Uterus (tissue), 2 donors: ENCODE results near the gene IQSEC1.

Source experiments
- POLR2A ChIP-seq, 2 donors: fragments of 450-650 bp; IDR thresholded peaks; one replicate each; pipeline ENCODE4 v1.6.1; 2016; ENCODE audit warnings: antibody characterized with exemption in 2 of 2, mild to moderate bottlenecking in 1 of 2, moderate library complexity in 1 of 2
- TF ChIP-seq, protein P1 (sequence below), 4 experiments: fragments of 200-600 bp in 2 of 4; fragments of 450-650 bp in 2 of 4; sonication (generic) in 2 of 4; IDR thresholded peaks; one replicate each; pipeline ENCODE4 v1.5.1; 2016 to 2019; ENCODE audit warnings: antibody characterized with exemption in 4 of 4, mild to moderate bottlenecking in 2 of 4, moderate library complexity in 1 of 4

DNA sequence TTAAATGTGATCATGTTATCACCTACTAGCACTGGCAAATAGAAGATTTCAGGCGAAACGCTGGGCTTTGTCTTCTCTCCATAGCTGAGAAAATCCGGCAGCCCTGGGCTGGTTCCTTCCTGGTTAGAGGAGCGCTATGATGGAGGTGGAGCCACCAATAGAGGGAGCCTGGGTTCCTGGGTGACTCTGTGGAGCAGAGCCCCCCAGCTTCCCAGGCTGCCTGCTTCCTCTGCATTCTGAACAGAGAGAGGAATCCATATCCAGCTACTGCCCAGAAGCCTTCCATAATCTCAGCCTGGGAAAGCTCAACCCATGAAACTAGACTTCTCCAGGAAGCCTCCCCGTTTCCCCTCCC lies 32.6 kb upstream of the IQSEC1 start:
- TF ChIP-seq, protein P1, sequence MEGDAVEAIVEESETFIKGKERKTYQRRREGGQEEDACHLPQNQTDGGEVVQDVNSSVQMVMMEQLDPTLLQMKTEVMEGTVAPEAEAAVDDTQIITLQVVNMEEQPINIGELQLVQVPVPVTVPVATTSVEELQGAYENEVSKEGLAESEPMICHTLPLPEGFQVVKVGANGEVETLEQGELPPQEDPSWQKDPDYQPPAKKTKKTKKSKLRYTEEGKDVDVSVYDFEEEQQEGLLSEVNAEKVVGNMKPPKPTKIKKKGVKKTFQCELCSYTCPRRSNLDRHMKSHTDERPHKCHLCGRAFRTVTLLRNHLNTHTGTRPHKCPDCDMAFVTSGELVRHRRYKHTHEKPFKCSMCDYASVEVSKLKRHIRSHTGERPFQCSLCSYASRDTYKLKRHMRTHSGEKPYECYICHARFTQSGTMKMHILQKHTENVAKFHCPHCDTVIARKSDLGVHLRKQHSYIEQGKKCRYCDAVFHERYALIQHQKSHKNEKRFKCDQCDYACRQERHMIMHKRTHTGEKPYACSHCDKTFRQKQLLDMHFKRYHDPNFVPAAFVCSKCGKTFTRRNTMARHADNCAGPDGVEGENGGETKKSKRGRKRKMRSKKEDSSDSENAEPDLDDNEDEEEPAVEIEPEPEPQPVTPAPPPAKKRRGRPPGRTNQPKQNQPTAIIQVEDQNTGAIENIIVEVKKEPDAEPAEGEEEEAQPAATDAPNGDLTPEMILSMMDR (IDR thresholded peaks at IDR 0.05) = no peak
- no peak for TF ChIP-seq POLR2A (IDR thresholded peaks at IDR 0.05)
